Measurements from ENCODE around the gene SFTA2.
"Not testable (repeated sequence)": the region's sequence is repeated elsewhere in the genome, so short reads cannot be mapped to it uniquely, and the experiment has no call there.

Gene SFTA2

DNA sequence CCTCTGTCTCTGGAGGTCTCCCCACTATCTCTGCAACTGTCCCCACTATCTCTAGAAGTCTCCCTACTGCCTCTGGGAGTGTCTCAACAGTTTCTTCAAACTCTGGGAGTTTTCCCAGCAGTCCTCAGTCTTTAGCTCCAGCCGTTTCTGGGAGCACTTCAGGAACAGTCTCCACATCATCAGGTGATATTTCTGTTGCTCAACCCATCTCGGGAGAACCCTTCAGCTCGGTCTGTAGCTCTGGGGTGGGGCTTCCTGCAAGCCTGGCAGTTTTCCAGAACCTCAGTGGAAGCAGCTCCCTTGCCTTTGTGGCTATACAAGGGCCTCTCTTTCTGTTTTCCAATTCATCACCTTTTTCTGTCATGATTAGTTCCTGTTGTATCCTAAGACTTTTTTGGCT lies 3.0 kb upstream of the SFTA2 start:
- no peak for TF ChIP-seq CTCF (IDR thresholded peaks at IDR 0.05; ENCODE audit: insufficient read depth, low read depth, low read length, missing control alignments)
- no peak overlapping the region for H3K4me3 ChIP-seq (ENCODE audit: low read depth, low read length)
- DNase-seq (ENCODE audit: low read depth), result no peak

- no peak for DNase-seq (ENCODE audit: low read depth)
- H3K4me3 ChIP-seq (ENCODE audit: low read depth, low read length), result no peak overlapping the region
- no peak for TF ChIP-seq CTCF (IDR thresholded peaks at IDR 0.05; ENCODE audit: insufficient read depth, low read depth, low read length, missing control alignments)
These were observed 845 bp upstream of the SFTA2 start for GRCh38 chr6:30932665-30933365.

- DNase-seq (ENCODE audit: low read depth), result no peak
- no peak for TF ChIP-seq CTCF (IDR thresholded peaks at IDR 0.05; ENCODE audit: insufficient read depth, low read depth, low read length, missing control alignments)
- H3K4me3 ChIP-seq (ENCODE audit: low read depth, low read length), result no peak overlapping the region
These were observed 698 bp downstream of the SFTA2 start for GRCh38 chr6:30931272-30931671.

- TF ChIP-seq CTCF (IDR thresholded peaks at IDR 0.05; ENCODE audit: insufficient read depth, low read depth, low read length, missing control alignments), result no peak
- DNase-seq (ENCODE audit: low read depth), result no peak
- H3K4me3 ChIP-seq (ENCODE audit: low read depth, low read length), result no peak overlapping the region
These were observed 1.5 kb downstream of the SFTA2 start for GRCh38 chr6:30930506-30930905.

DNA sequence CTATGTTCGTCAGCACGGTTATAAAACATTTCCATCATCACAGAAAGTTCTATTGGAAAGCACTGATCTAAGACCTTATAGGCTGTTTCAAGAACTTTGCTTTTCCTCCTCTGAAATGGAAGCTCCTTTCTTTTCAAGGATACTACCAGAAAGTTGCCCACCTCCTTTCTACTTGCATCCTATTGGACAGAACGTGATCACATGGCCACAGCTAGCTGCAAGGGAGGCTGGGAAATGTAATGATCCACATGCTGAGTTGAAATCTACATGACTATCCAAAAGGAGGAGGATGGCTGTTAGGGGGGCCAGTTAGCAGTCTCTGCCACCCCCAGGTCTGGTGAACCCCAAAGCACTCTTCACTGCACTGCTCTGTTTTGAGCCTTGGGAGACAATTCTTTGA lies 3.3 kb downstream of the SFTA2 start:
- no peak for TF ChIP-seq CTCF (IDR thresholded peaks at IDR 0.05; ENCODE audit: insufficient read depth, low read depth, low read length, missing control alignments)
- no peak overlapping the region for H3K4me3 ChIP-seq (ENCODE audit: low read depth, low read length)
- DNase-seq (ENCODE audit: low read depth), result no peak

GRCh38 chr6:30927080-30927479 lies 4.9 kb downstream of the SFTA2 start:
- not testable (repeated sequence) for DNase-seq (ENCODE audit: low read depth); H3K4me3 ChIP-seq (ENCODE audit: low read depth, low read length)

GRCh38 chr6:30926644-30927043 lies 5.3 kb downstream of the SFTA2 start:
- no peak for TF ChIP-seq CTCF (IDR thresholded peaks at IDR 0.05; ENCODE audit: insufficient read depth, low read depth, low read length, missing control alignments)
- H3K4me3 ChIP-seq (ENCODE audit: low read depth, low read length), result no peak overlapping the region
- DNase-seq (ENCODE audit: low read depth), result no peak

DNA sequence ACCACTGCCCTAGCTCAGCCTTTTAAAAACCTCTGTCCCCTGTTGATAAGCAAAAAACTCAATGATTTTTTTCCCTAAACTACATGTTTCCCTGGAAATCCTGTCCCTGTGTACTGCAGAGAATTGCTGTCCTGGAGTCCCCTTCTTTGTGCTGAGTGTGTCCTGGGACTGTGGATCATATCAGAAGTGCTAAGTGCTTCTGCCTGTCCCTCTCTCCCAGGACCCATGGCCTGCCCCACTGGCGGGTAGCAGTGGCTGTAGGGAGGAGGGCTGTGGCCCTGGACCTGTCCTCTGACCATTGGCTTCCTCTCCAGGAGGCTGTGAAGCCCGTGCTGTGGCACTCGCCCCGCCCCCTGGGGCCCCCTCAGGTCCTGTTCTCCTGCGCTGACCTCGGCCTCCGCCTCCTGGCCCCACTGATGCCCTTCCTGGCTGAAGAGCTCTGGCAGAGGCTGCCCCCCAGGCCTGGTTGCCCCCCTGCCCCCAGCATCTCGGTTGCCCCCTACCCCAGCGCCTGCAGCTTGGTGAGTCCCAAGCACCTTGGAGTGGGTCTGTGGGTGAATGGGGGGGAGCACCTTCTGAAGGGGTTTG lies 7.8 kb downstream of the SFTA2 start:
- not testable (repeated sequence) for DNase-seq (ENCODE audit: low read depth); H3K4me3 ChIP-seq (ENCODE audit: low read depth, low read length)
